Hepatocyte (in vitro differentiated cells): Measurements from ENCODE around the gene SLC13A5. TPM values are rescaled to one million over a fixed set of nuclear protein-coding genes. Genes with fewer than 3 reads are reported as not detected.

ENCODE experiments used
- DNase-seq: peaks from one replicate; pipeline ENCODE4 v3.0.0-alpha.2; 2016; ENCODE audit warnings: low spot score
- H2AFZ ChIP-seq: fragments of 200-600 bp; sonication (generic); 2 replicates; pipeline ENCODE4 v1.6.0; 2016; ENCODE audit warnings: antibody characterized with exemption, mild to moderate bottlenecking
- H3K27ac ChIP-seq: fragments of 200-600 bp; sonication (generic); 2 replicates; pipeline ENCODE4 v1.5.1; 2016; ENCODE audit warnings: mild to moderate bottlenecking
- H3K27me3 ChIP-seq: fragments of 200-600 bp; sonication (generic); 2 replicates; pipeline ENCODE4 v1.6.1; 2016
- H3K36me3 ChIP-seq: fragments of 200-600 bp; sonication (generic); replicated peaks from 2 replicates; pipeline ENCODE4 v1.5.1; 2016; ENCODE audit warnings: low read depth; ENCODE audit not compliant: insufficient read depth
- H3K4me1 ChIP-seq: fragments of 200-600 bp; sonication (generic); 2 replicates; pipeline ENCODE4 v1.5.1; 2016; ENCODE audit warnings: mild to moderate bottlenecking, moderate library complexity; ENCODE audit not compliant: insufficient read depth
- H3K4me2 ChIP-seq: fragments of 200-600 bp; sonication (generic); 2 replicates; pipeline ENCODE4 v1.6.0; 2016
- H3K4me3 ChIP-seq: fragments of 200-600 bp; sonication (generic); 2 replicates; pipeline ENCODE4 v1.5.1; 2016; ENCODE audit warnings: mild to moderate bottlenecking
- H3K79me2 ChIP-seq: fragments of 200-600 bp; sonication (generic); 2 replicates; pipeline ENCODE4 v1.6.0; 2017; ENCODE audit warnings: mild to moderate bottlenecking
- H3K9me2 ChIP-seq: fragments of 200-600 bp; sonication (generic); replicated peaks from 2 replicates; pipeline ENCODE4 v1.6.0; 2017; ENCODE audit warnings: mild to moderate bottlenecking; ENCODE audit not compliant: insufficient read depth
- H3K9me3 ChIP-seq: fragments of 200-600 bp; sonication (generic); 2 replicates; pipeline ENCODE4 v1.5.1; 2016; ENCODE audit warnings: low read depth, mild to moderate bottlenecking
- H4K20me1 ChIP-seq: fragments of 200-600 bp; sonication (generic); 2 replicates; pipeline ENCODE4 v1.6.0; 2016; ENCODE audit warnings: mild to moderate bottlenecking; ENCODE audit not compliant: insufficient read depth, poor library complexity, severe bottlenecking
- CTCF ChIP-seq: fragments of 200-600 bp; sonication (generic); IDR thresholded peaks from 2 replicates; pipeline ENCODE4 v1.5.1; 2016; ENCODE audit warnings: antibody characterized with exemption, mild to moderate bottlenecking; ENCODE audit not compliant: poor library complexity
- EZH2 ChIP-seq: fragments of 200-600 bp; sonication (generic); IDR thresholded peaks from 2 replicates; pipeline ENCODE4 v1.6.1; 2016; ENCODE audit warnings: antibody characterized with exemption, mild to moderate bottlenecking, borderline replicate concordance
- EZH2phosphoT487 ChIP-seq: fragments of 200-600 bp; sonication (generic); IDR thresholded peaks from one replicate; pipeline ENCODE4 v1.6.1; 2018; ENCODE audit warnings: antibody characterized with exemption, mild to moderate bottlenecking, low read depth, moderate library complexity; ENCODE audit not compliant: unreplicated experiment, severe bottlenecking
- WGBS: methylation state at CpG from one replicate; pipeline ENCODE4 v1.1.6; 2016; ENCODE audit warnings: low lambda C conversion rate; ENCODE audit errors: missing lambda C conversion rate; 5-methylcytosine and 5-hydroxymethylcytosine counted together
- polyA plus RNA-seq: library from polyadenylated mRNA; unstranded; fragments of >200 nt; fragmentation: Nextera tagmentation; extraction: Ambion mirVana; gene quantifications from 2 replicates; pipeline ENCODE4 v1.2.1, GENCODE V29; 2016
- total RNA-seq: library from RNA; depleted of rRNA; stranded (reverse); fragments of >200 nt; gene quantifications from 2 replicates; pipeline ENCODE4 v1.2.3, GENCODE V29; 2014

SLC13A5 gene
- total and polyA plus RNA-seq, 2 experiments from 2014 or later = 7.3 to 18.5 TPM

GRCh38 chr17:6711681-6712057 lies 1.5 kb downstream of the SLC13A5 start:
- Histone ChIP-seq H4K20me1 (no peaks in the 10 kb centered on the region), H3K36me3 (no peaks in the 10 kb centered on the region), H3K9me2 (no peaks in the 10 kb centered on the region), H3K27ac (no peak overlapping the region), H3K4me3 (no peak overlapping the region), H3K79me2 (no peaks in the 10 kb centered on the region), H3K4me1 (peaks cover 7% of the 10 kb centered on the region), H3K9me3 (no peaks in the 10 kb centered on the region), H3K27me3 (peaks cover 18% of the 10 kb centered on the region), H3K4me2 (no peak overlapping the region), H2AFZ (no peak overlapping the region)
- 78% methylated on average over 2 of the region's 2 CpGs for WGBS
- no peak for DNase-seq
- TF ChIP-seq EZH2phosphoT487 = no peak

GRCh38 chr17:6711081-6711674 lies 2.0 kb downstream of the SLC13A5 start:
- H3K9me3 ChIP-seq = no peaks in the 10 kb centered on the region
- H3K4me2 ChIP-seq = no peak overlapping the region
- H2AFZ ChIP-seq = no peak overlapping the region
- no peaks in the 10 kb centered on the region for H3K9me2 ChIP-seq
- H4K20me1 ChIP-seq = no peaks in the 10 kb centered on the region
- no peak for DNase-seq
- TF ChIP-seq EZH2 = no peak
- no peak for TF ChIP-seq EZH2phosphoT487
- no peak for TF ChIP-seq CTCF
- H3K4me1 ChIP-seq = peaks cover 7% of the 10 kb centered on the region
- H3K27ac ChIP-seq = no peak overlapping the region
- no peaks in the 10 kb centered on the region for H3K79me2 ChIP-seq
- 72% methylated on average over 7 of the region's 7 CpGs for WGBS
- H3K27me3 ChIP-seq = peaks cover 18% of the 10 kb centered on the region
- H3K36me3 ChIP-seq = no peaks in the 10 kb centered on the region
- H3K4me3 ChIP-seq = no peak overlapping the region

- Histone ChIP-seq H2AFZ (no peak overlapping the region), H3K9me2 (no peaks in the 10 kb centered on the region), H3K9me3 (no peaks in the 10 kb centered on the region), H3K79me2 (no peaks in the 10 kb centered on the region), H3K36me3 (no peaks in the 10 kb centered on the region), H3K4me2 (no peak overlapping the region), H3K27me3 (peaks cover 18% of the 10 kb centered on the region), H3K4me3 (no peak overlapping the region), H3K4me1 (peaks cover 7% of the 10 kb centered on the region), H3K27ac (no peak overlapping the region), H4K20me1 (no peaks in the 10 kb centered on the region)
- no peak for DNase-seq
- 90% methylated on average over 11 of the region's 11 CpGs for WGBS
- TF ChIP-seq EZH2phosphoT487 (no peak), CTCF (no peak), EZH2 (no peak)
Measured at GRCh38 chr17:6710317-6710716, 2.9 kb downstream of the SLC13A5 start.

- no peak overlapping the region for H3K27ac ChIP-seq
- H4K20me1 ChIP-seq = no peaks in the 10 kb centered on the region
- peaks cover 7% of the 10 kb centered on the region for H3K4me1 ChIP-seq
- H3K9me2 ChIP-seq = no peaks in the 10 kb centered on the region
- no peaks in the 10 kb centered on the region for H3K9me3 ChIP-seq
- no peak overlapping the region for H2AFZ ChIP-seq
- no peak for DNase-seq
- H3K4me3 ChIP-seq = no peak overlapping the region
- no peak overlapping the region for H3K4me2 ChIP-seq
- 68% methylated on average over 12 of the region's 12 CpGs for WGBS
- H3K27me3 ChIP-seq = peaks cover 8% of the 10 kb centered on the region
- no peak for TF ChIP-seq EZH2phosphoT487
- TF ChIP-seq EZH2 = no peak
- TF ChIP-seq CTCF = no peak
- H3K79me2 ChIP-seq = no peaks in the 10 kb centered on the region
- no peaks in the 10 kb centered on the region for H3K36me3 ChIP-seq
Measured at GRCh38 chr17:6708357-6708961, 4.7 kb downstream of the SLC13A5 start.
